GM19099 (cell line): ENCODE results near the gene KRTAP5-3.

Experiments used
- POLR2A ChIP-seq: IDR thresholded peaks from 3 replicates; pipeline ENCODE4 v1.6.1; 2011; ENCODE audit warnings: low read depth; ENCODE audit not compliant: insufficient read length; ENCODE audit errors: extremely low read depth

The KRTAP5-3 gene

DNA sequence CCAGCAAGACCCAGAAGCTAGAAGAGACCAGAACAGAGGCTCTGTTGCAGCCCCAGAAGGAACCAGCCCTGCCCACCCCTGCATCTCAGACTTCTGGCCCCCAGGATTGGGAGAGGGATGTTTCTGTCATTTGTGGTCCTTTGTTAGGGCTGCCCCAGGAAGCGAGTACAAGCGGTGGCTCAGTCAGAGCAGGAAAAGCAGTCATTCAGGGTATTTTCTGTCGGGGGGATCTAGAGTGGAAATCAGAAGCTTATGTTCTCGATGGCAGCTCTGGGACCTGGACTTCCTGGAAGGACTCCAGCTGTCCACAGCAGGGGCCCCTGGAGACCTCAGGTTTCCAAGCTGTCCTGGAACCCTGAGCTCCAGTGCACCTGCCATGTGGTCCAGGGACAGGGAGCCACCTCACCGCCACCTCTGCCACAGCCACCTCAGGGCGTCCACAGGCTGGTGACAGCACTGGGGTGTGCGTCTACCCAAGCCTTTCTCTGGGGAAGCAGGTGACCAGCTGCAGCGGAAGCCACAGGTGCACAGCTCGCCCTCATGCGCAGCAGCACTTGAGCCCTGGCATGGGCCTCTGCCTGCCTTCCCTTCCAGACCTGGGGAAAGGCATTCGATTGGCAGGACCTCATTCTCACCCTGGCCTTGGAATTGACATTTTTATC is 23.9 kb upstream of the KRTAP5-3 start:
- TF ChIP-seq POLR2A, result no peak

GRCh38 chr11:1631066-1631568 is 22.9 kb upstream of the KRTAP5-3 start:
- no peak for TF ChIP-seq POLR2A

- TF ChIP-seq POLR2A, result no peak
Measured at GRCh38 chr11:1630271-1630670, 22.0 kb upstream of the KRTAP5-3 start.

DNA sequence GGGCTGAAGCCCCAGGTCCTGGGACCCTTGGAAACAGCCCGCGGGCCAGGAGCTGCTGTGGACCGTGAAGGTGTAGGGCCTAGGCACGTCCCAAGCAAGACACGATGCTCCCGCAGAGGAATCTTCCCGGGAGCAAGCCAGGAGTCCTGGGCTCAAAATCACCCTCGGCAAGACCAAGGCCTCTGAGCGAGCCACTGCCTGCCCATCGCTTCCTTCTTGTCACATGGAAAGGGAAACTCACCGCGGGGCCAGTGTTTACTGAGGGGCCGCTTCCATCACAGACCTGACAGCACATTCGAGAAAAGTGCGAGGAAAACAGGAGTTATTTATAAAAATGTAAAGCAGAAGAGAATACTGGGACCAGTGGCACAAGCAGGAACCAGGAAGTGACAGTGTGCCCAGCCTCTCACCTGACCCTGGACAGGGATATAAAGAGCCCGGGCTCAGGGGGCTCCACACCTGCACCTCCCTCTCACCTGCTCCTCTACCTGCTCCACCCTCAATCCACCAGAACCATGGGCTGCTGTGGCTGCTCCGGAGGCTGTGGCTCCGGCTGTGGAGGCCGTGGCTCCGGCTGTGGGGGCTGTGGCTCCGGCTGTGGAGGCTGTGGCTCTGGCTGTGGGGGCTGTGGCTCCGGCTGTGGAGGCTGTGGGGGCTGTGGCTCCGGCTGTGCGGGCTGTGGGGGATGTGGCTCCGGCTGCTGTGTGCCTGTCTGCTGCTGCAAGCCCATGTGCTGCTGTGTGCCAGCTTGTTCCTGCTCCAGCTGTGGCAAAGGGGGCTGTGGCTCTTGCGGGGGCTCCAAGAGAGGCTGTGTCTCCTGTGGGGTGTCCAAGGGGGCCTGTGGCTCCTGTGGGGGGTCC is 21.3 kb upstream of the KRTAP5-3 start, which contains the start of gene KRTAP5-5:
KRTAP5-5 (plus strand) TSS at position 450 of the 860 bp plus-strand sequence; CDS start at position 516, 66 bp downstream.
- no peak for TF ChIP-seq POLR2A

GRCh38 chr11:1628506-1629325 is 20.5 kb upstream of the KRTAP5-3 start:
- no peak for TF ChIP-seq POLR2A

DNA sequence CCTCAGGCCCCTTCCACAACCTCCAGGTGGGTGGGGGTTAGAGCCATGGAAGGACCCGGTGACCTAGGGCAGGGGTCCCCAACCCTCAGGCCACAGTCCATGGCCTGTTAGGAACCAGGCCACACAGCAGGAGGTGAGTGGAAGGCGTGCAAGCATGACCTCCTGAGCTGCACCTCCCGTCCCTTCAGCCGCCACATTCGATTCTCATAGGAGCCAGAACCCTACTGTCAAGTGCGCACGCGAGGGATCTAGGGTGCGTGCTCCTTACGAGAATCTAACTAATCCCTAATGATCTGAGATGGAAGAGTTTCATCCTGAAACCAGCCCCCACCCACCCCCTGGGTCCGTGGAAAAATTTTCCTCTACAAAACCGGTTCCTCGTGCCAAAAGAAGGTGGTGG is 17.3 kb upstream of the KRTAP5-3 start:
- no peak for TF ChIP-seq POLR2A

- TF ChIP-seq POLR2A, result no peak
Measured at GRCh38 chr11:1624621-1625020, 16.4 kb upstream of the KRTAP5-3 start.

- no peak for TF ChIP-seq POLR2A
Measured at GRCh38 chr11:1623716-1624115, 15.5 kb upstream of the KRTAP5-3 start.

- TF ChIP-seq POLR2A, result no peak
Measured at GRCh38 chr11:1622086-1622485, 13.8 kb upstream of the KRTAP5-3 start, which contains the start of gene KRTAP5-4. Gene KRTAP5-4 (minus strand): TSS chr11:1622138. CDS start chr11:1622093, 45 bp downstream.

DNA sequence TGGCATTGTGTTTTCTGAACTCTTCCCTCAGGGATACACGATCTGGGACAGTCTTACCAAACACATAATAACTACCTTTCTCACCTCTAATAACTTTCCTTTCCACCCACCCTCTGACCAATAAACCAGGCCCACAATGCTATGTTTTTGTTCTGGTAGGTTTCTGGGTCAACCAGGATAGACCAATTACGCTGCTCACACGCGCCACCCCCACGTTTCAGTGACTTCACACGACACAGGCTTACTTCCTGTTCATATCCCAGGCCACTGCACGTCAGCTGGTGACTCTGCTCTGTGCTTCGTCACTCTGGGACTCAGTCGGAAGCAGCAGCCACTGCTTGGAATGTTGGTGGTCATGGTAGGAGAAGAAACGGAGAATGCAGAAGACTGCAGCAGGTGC is 11.2 kb upstream of the KRTAP5-3 start:
- TF ChIP-seq POLR2A, result no peak

DNA sequence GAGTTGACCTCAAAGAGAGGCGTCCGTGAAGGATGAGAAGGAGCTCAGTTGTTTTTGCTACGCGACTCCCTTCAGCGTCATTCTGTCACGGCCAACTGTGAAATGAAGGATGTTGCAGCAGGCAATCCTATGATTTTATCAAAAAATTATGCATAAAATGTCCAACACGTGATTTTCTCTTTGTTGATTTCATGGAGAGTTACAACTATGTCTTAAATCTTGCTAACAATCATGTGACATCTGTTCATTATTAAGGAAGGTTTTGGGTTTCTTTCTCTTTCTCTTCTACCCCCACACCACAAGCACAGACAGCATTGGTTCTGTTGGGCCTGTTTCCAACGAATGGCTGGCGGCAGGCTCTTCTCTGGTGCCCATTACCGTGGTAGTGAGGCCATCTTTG is 10.0 kb upstream of the KRTAP5-3 start:
- TF ChIP-seq POLR2A, result no peak

- TF ChIP-seq POLR2A, result no peak
Measured at GRCh38 chr11:1604711-1605110, 3.6 kb downstream of the KRTAP5-3 start.

DNA sequence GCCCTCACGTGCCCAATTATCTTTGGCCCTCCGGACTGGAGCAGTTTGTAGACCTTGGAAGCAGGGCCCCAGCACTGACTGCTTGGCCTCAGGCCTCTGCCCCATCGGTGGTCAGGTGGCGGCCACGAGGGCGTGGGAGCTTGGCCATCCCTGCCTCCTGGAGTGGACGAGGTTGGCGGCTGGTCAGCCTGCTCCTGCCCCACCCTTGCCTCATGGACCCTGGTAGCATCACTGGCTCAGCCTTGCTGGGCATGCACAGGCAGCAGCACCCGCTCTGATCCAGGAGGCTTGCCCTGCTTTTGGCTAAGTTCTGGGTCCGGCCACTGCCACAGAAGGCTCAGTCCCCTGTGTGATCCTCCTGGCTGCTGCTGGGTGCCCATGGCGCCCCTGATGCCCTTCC is 4.1 kb downstream of the KRTAP5-3 start:
- TF ChIP-seq POLR2A, result no peak

GRCh38 chr11:1603629-1604028 is 4.6 kb downstream of the KRTAP5-3 start:
- no peak for TF ChIP-seq POLR2A

DNA sequence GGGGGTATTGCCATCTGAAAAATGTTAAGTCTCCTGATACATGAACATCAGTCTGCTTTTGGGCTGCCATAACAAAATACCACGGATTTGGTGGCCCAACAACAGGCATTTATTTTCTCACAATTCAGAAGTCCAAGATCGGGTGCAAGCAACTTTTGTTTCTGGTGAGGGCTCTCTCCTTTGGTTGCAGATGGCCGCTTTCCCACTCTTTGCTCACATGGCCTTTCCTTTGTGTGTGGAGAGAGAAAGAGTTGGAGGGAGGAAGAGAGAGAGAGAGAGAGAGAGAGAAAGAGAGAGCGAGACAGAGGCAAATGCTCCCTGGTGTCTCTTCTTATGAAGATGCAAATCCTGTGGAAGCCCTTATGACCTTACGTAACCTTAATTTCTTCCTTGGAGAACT is 7.6 kb downstream of the KRTAP5-3 start:
- no peak for TF ChIP-seq POLR2A
